ENCODE data around the gene CCDC178.
A peak's percentile ranks its signal among the peaks of the same experiment; 100 is the strongest.

The CCDC178 gene

GRCh38 chr18:33239298-33239697 is 201.2 kb downstream of the CCDC178 start:
- H3K9ac ChIP-seq (ENCODE audit: insufficient read length), result no peak overlapping the region
- H3K27ac ChIP-seq, result no peak overlapping the region
- H3K36me3 ChIP-seq (ENCODE audit: insufficient read depth, low read length), result no peaks in the 10 kb centered on the region
- no peak for DNase-seq (ENCODE audit: low read depth, low spot score)
- TF ChIP-seq EZH2 (IDR thresholded peaks at IDR 0.05) (no peak), POLR2AphosphoS5 (IDR thresholded peaks at IDR 0.05; ENCODE audit: borderline replicate concordance, low read depth, low read length) (no peak), FOXP2 (optimal IDR thresholded peaks at IDR 0.05; ENCODE audit: control extremely low read depth, extremely low read length, insufficient read depth) (no peak)
- peaks cover 4% of the 10 kb centered on the region; the same call in 1 of the 2 replicates for H3K9me3 ChIP-seq (ENCODE audit: low read depth, low read length)
- no peak overlapping the region for H3K4me3 ChIP-seq

- no peak for DNase-seq (ENCODE audit: low read depth, low spot score)
Observed at GRCh38 chr18:33232318-33232626, 208.2 kb downstream of the CCDC178 start.

GRCh38 chr18:33231474-33232317 is 208.8 kb downstream of the CCDC178 start:
- H3K9me3 ChIP-seq (ENCODE audit: low read depth, low read length), result no peaks in the 10 kb centered on the region
- TF ChIP-seq EZH2 (IDR thresholded peaks at IDR 0.05) (no peak), FOXP2 (optimal IDR thresholded peaks at IDR 0.05; ENCODE audit: control extremely low read depth, extremely low read length, insufficient read depth) (no peak), POLR2AphosphoS5 (IDR thresholded peaks at IDR 0.05; ENCODE audit: borderline replicate concordance, low read depth, low read length) (no peak)
- 0 out of 2 replicates have a peak overlapping the region, but pooled peaks have one; percentile 9 for H3K4me3 ChIP-seq
- H3K27ac ChIP-seq, result no peak overlapping the region
- H3K36me3 ChIP-seq (ENCODE audit: insufficient read depth, low read length), result no peaks in the 10 kb centered on the region
- no peak overlapping the region for H3K9ac ChIP-seq (ENCODE audit: insufficient read length)
- peak; percentile 64 for DNase-seq (ENCODE audit: low read depth, low spot score)

More at GRCh38 chr18:33232318-33232626, 208.2 kb downstream of the CCDC178 start:
- H3K27ac ChIP-seq, result no peak overlapping the region
- H3K36me3 ChIP-seq (ENCODE audit: insufficient read depth, low read length), result no peaks in the 10 kb centered on the region
- H3K4me3 ChIP-seq, result 0 out of 2 replicates have a peak overlapping the region, but pooled peaks have one; percentile 9
- H3K9me3 ChIP-seq (ENCODE audit: low read depth, low read length), result no peaks in the 10 kb centered on the region
- no peak for TF ChIP-seq EZH2 (IDR thresholded peaks at IDR 0.05)
- no peak for TF ChIP-seq FOXP2 (optimal IDR thresholded peaks at IDR 0.05; ENCODE audit: control extremely low read depth, extremely low read length, insufficient read depth)
- no peak for TF ChIP-seq POLR2AphosphoS5 (IDR thresholded peaks at IDR 0.05; ENCODE audit: borderline replicate concordance, low read depth, low read length)
- no peak overlapping the region for H3K9ac ChIP-seq (ENCODE audit: insufficient read length)

GRCh38 chr18:33212363-33212762 is 228.2 kb downstream of the CCDC178 start:
- DNase-seq (ENCODE audit: low read depth, low spot score), result no peak
- TF ChIP-seq POLR2AphosphoS5 (IDR thresholded peaks at IDR 0.05; ENCODE audit: borderline replicate concordance, low read depth, low read length) (no peak), EZH2 (IDR thresholded peaks at IDR 0.05) (no peak), FOXP2 (optimal IDR thresholded peaks at IDR 0.05; ENCODE audit: control extremely low read depth, extremely low read length, insufficient read depth) (no peak)
- H3K4me3 ChIP-seq, result no peak overlapping the region
- H3K9ac ChIP-seq (ENCODE audit: insufficient read length), result no peak overlapping the region
- no peaks in the 10 kb centered on the region for H3K9me3 ChIP-seq (ENCODE audit: low read depth, low read length)
- H3K27ac ChIP-seq, result no peak overlapping the region
- no peaks in the 10 kb centered on the region for H3K36me3 ChIP-seq (ENCODE audit: insufficient read depth, low read length)

GRCh38 chr18:33210575-33211189 is 229.8 kb downstream of the CCDC178 start:
- Histone ChIP-seq H3K27ac (no peak overlapping the region), H3K9ac (ENCODE audit: insufficient read length) (no peak overlapping the region), H3K4me3 (0 out of 2 replicates have a peak overlapping the region, but pooled peaks have one; percentile 38), H3K36me3 (ENCODE audit: insufficient read depth, low read length) (no peaks in the 10 kb centered on the region), H3K9me3 (ENCODE audit: low read depth, low read length) (no peaks in the 10 kb centered on the region)
- peak; percentile 47 for DNase-seq (ENCODE audit: low read depth, low spot score)
- TF ChIP-seq EZH2 (IDR thresholded peaks at IDR 0.05) (no peak), POLR2AphosphoS5 (IDR thresholded peaks at IDR 0.05; ENCODE audit: borderline replicate concordance, low read depth, low read length) (no peak), FOXP2 (optimal IDR thresholded peaks at IDR 0.05; ENCODE audit: control extremely low read depth, extremely low read length, insufficient read depth) (no peak)

- Histone ChIP-seq H3K36me3 (ENCODE audit: insufficient read depth, low read length) (no peaks in the 10 kb centered on the region), H3K9ac (ENCODE audit: insufficient read length) (no peak overlapping the region), H3K27ac (no peak overlapping the region), H3K4me3 (no peak overlapping the region), H3K9me3 (ENCODE audit: low read depth, low read length) (no peaks in the 10 kb centered on the region)
- TF ChIP-seq EZH2 (IDR thresholded peaks at IDR 0.05) (no peak), FOXP2 (optimal IDR thresholded peaks at IDR 0.05; ENCODE audit: control extremely low read depth, extremely low read length, insufficient read depth) (no peak), POLR2AphosphoS5 (IDR thresholded peaks at IDR 0.05; ENCODE audit: borderline replicate concordance, low read depth, low read length) (no peak)
- no peak for DNase-seq (ENCODE audit: low read depth, low spot score)
Observed at GRCh38 chr18:33205777-33206176, 234.7 kb downstream of the CCDC178 start.

GRCh38 chr18:33201509-33201926 is 239.0 kb downstream of the CCDC178 start:
- DNase-seq (ENCODE audit: low read depth, low spot score), result peak; percentile 45
- H3K27ac ChIP-seq, result no peak overlapping the region
- TF ChIP-seq EZH2 (IDR thresholded peaks at IDR 0.05) (no peak), FOXP2 (optimal IDR thresholded peaks at IDR 0.05; ENCODE audit: control extremely low read depth, extremely low read length, insufficient read depth) (no peak), POLR2AphosphoS5 (IDR thresholded peaks at IDR 0.05; ENCODE audit: borderline replicate concordance, low read depth, low read length) (no peak)
- H3K4me3 ChIP-seq, result peak overlapping the region; percentile 56
- no peaks in the 10 kb centered on the region for H3K9me3 ChIP-seq (ENCODE audit: low read depth, low read length)
- H3K36me3 ChIP-seq (ENCODE audit: insufficient read depth, low read length), result no peaks in the 10 kb centered on the region
- no peak overlapping the region for H3K9ac ChIP-seq (ENCODE audit: insufficient read length)

GRCh38 chr18:33195795-33196194 is 244.7 kb downstream of the CCDC178 start:
- Histone ChIP-seq H3K27ac (no peak overlapping the region), H3K9me3 (ENCODE audit: low read depth, low read length) (no peaks in the 10 kb centered on the region), H3K4me3 (no peak overlapping the region), H3K36me3 (ENCODE audit: insufficient read depth, low read length) (no peaks in the 10 kb centered on the region), H3K9ac (ENCODE audit: insufficient read length) (no peak overlapping the region)
- DNase-seq (ENCODE audit: low read depth, low spot score), result no peak
- TF ChIP-seq POLR2AphosphoS5 (IDR thresholded peaks at IDR 0.05; ENCODE audit: borderline replicate concordance, low read depth, low read length) (no peak), FOXP2 (optimal IDR thresholded peaks at IDR 0.05; ENCODE audit: control extremely low read depth, extremely low read length, insufficient read depth) (no peak), EZH2 (IDR thresholded peaks at IDR 0.05) (no peak)

Measured in SK-N-MC (cell line).